ENCODE data around the gene NRXN3.

DNA sequence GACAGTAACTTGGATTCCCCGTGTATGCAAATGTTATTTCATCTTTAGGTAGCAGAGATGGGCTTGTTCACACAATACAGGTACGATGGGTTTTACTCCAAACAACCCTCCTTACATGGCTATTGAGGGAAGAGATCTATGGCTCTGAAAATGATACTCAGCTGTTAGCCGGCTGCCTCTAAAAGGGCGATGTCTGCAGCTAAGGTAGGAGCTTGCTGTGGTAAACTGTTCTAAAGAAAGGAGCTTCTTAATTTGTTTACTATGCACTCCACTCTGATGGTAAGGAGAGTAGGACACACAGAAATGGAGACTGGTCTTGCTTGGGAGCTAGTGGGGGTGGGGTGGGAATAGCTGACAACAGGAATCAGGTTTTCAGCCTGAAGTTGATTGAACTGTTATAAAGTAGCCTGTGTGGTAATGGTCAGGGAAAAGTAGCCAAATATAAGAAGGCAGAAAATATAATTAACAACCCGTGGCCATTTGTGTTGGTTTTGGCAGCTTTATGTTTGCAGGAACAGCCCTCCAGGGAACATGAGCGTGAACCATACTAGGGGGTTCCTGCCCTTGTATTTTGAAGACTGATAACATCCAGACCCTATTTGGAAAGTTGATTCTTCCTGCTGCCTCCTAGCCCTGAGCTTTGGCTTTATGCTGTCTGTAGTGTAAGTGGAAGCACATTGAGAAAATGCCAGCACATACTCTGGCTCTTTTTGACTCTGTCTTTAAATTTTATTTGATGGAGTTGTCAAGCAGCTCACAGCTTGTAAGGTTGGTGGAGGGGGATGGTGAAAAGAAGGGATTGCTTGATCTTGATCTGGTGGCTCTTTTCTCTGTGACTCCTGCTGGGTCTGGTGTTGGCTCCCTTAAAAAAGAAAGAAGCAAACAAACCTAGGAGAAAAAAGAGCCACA, 1111.3 kb downstream of the NRXN3 start:
- TF ChIP-seq CTCF (IDR thresholded peaks at IDR 0.05 in 4 of 5, conservative IDR thresholded peaks at IDR 0.05 in 1 of 5) (no peak), POLR2A (IDR thresholded peaks at IDR 0.05) (no peak)
